NCI-H748 treated with DMSO at 0.1 percent for 48 hours (cell line): ENCODE results near the gene TSR2.
A peak's percentile ranks its signal among the peaks of the same experiment; 100 is the strongest.

ENCODE experiments used
- DNase-seq: peaks from one replicate; lab custom pipeline; 2025; lab: John Stamatoyannopoulos, UW

Gene TSR2

DNA sequence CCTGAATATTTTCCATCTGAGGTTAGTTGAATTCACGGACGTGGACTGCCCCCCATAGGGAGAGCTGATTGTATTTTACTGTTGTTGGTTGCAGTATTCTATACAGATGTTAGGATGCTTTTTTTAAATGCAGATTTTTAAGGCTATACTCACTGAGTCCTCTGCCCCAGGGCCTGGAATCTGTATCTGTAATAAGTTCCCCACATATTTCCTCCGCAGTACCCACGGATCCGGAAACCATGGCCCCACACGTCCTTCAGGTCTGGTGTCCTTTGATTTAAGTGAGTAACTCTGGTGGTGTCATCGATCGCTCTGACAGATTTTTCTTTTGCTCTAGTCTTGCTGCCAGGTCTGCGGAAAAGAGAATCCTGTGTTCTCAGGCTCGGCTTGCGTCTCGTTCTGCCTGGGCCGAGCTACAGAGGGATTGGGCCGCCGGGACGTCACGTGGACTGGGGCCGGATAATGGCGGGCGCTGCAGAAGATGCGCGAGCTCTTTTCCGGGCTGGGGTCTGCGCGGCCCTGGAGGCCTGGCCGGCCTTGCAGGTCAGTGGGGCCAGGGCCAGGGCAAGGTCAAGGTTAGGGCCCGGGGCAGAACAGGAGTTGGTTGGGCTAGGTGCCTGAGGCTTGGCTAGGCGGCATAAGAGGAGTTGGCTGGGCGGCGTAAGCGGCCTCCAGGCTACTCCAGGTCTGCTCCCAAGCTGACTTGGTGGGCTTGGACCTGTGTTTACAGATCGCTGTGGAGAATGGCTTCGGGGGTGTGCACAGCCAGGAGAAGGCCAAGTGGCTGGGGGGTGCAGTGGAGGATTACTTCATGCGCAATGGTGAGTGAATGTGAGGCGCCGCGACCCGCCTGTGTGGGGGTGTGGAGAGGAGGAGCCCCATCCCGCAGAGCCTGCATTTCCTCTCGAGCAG lies at the start of gene TSR2:
TSS of gene TSR2 (plus strand) at position 445 of the 912 bp plus-strand sequence. CDS start at position 463, 18 bp downstream.
- peak; percentile 75 for DNase-seq

DNA sequence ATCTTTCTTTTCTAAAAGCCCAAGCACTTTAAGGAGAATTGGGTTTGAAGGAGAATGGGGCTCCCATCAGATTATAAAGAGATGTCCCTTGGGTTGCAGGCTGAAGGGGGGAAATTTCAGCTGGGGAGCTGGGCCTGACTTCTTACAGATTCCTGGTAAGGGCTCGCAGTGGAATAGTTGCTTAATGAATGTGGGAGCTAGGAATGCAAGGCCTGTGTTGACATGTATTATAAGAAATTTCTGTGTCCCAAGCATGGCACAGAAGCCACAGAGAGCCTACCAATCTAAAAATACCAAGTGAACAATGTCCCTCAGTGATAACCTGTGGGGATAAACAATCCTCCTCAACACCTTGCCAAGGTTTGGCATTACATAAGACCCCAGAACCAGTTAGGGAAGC lies 43.1 kb upstream of the TSR2 start:
- no peak for DNase-seq

DNA sequence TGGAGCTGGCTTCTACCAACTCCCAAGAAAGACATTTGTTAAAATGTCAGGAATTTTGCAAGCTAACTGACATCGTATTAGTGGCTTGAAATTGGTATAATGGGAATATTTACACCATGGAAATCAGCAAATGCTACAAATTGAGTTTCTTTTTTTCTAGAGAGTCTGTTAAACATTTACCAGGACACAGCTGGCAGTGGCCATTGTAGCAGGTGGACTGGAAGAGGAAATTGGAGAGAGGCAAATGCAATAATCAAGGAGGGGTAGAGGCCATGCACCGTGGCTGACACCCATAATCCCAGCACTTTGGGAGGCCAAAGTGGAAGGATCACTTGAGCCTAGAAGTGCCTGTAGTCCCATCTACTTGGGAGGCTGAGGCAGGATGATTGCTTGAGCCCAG lies 32.9 kb upstream of the TSR2 start:
- DNase-seq: no peak

GRCh38 chrX:54411732-54412131 lies 28.5 kb upstream of the TSR2 start:
- DNase-seq: no peak

- DNase-seq: no peak
Measured at GRCh38 chrX:54413753-54414152, 26.5 kb upstream of the TSR2 start.

DNA sequence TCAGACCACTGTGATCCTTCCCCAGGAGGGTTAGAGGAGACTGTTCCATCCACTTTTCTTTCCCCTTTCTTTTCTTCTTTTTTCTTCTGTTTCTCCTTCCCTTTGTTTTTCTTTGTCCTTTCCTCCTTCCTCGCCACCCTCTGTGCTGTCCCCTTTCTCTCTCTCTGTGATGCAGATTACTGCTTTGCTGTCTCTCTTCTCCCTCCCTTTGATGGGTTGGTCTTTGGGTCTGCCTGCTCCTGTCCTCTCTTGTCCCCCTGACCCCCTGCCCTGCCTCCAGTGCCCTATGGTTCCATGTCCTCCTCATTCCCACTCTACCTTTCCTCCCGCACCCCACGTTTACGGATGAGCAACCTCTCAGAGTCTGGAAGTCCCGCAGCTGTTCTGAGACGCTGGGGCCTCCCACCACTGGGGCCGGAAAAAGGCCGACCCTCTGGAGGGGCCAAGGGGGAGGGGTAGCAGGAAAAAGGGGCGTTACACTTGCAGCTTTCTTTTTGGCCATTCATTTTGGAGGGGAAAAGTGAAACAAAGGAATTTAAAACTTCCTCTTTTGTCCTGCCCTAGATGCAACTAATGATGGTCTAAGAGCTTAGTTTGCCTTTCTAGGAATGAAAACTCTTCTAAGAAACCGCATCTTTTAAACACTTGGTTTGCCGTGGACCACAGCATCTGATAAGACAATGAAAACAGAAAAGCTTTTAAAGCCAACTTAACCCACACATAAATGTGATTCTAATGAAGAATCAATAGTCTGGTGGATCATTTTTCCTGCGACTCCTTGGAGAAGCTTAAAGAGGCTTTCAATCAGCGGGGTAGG lies 24.5 kb upstream of the TSR2 start:
- no peak for DNase-seq

DNA sequence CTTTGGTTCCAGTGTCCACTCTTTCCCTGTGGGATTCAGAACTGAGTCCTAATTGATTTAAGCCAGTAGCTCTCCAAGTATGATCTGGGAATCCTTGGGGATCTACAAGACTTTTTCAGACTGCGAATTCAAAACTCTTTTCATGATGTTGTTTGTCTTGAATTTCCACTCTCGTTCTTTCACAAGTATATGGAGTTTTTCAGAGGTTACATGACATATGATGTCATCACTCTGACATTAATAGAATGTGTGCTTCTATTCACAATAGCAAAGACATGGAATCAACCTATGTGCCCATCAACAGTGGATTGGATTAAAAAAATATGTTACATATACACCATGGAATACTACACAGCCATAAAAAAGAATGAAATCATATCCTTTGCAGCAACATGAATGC lies 23.2 kb upstream of the TSR2 start:
- DNase-seq: no peak

- DNase-seq: no peak
Measured at GRCh38 chrX:54419559-54420302, 20.5 kb upstream of the TSR2 start.

- DNase-seq: no peak
Measured at GRCh38 chrX:54422168-54422567, 18.0 kb upstream of the TSR2 start.

GRCh38 chrX:54423161-54423888 lies 16.9 kb upstream of the TSR2 start:
- DNase-seq: no peak

- DNase-seq: no peak
Measured at GRCh38 chrX:54427837-54428424, 12.3 kb upstream of the TSR2 start.

DNA sequence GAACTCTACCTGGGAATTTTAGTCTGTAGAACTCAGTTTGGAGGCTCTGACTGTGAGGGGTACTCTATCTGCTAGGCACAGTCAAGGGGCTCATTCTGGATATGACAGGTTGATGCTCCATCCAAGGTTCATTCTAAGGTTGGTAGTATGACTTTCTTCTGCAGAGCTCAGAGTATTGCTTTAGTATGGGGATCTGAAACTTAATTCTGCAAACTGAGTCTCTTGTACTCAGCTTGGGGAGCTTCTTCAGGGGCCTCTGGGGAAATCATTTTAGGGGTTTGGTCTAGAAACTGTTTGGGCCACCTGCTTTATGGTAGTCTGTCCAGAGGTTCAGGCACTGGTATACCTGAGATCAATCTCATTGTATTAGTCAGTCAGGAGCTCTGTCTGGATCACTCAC lies 9.7 kb upstream of the TSR2 start:
- no peak for DNase-seq

DNA sequence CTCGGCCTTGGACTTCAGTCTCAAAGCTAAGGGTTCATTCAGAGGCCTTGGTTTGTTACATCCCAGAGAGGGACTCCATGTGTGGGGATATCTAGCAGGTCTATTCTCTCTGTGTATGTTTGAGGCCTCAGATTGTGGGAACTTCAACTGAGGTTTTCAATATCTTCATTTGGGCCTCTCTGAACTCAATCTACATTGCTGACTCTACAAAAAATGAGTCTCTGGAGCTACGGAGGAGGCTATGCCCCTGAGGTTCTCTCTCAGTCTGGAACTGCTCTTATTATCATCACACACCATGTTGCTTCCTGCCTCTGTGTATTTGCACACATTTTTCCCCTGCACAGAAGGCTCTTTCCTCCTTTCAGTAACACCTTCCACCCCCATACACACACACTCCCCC lies 5.1 kb upstream of the TSR2 start:
- no peak for DNase-seq

DNA sequence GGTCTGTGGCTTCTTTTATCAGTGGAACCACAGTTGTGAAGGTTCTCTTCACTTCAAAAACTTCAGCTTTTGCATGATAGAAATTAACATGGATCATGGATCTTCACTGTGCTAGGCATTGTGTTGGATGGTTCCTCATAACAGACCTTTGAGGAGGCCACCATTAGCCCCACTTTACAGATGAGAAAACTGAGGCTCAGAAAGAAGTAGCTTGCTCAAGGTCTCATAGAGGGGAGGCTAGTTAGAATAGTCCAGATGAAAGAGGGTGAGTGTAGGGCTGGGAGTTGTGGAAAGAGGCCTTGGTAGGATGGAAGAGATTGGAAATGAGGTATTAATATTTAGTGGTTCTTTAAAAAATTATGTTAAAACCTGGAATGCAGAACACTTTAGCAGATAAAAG lies 2.6 kb downstream of the TSR2 start:
- no peak for DNase-seq

GRCh38 chrX:54444752-54445151 lies 4.5 kb downstream of the TSR2 start:
- no peak for DNase-seq

DNA sequence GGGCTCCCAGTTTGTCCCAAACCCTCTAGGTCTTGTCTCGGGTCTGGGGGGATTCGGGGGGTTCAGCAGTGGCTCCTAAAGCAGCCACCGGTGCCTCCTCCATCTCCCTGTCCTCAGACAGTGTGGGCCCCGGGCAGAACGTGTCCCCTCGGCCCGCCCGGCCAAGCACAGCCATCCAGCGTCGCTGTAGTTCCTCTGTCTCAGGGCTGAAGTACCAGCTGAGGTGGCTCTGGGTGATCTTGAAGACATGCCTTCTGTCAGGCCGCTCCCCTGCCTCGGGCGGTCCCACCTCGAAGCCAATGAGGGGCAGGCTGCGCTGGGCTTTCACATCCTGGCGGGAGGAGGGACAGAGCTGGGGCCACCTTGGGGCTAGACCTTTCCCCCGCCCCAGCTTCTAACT lies 5.9 kb downstream of the TSR2 start:
- DNase-seq: no peak

DNA sequence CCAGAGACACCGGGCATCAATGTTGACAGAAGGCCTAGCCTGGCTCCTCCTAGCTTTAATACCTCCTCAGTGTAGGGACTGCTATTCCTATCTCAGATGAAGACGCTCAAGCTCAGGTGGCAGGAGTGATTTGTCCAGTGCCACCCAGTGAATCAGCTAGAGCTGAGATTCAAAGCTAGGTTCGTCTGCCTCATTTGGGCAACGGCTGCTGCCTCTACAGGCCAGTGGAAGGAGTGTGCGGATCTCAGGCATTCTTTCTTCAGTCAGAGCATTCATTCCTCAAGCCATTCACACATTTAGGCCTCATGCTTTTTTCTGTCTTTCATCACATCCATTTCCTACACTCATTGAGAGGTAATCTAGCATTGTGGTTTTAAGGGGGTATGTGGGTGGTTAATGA lies 7.3 kb downstream of the TSR2 start:
- DNase-seq: no peak

- no peak for DNase-seq
Measured at GRCh38 chrX:54449929-54450328, 9.7 kb downstream of the TSR2 start.

DNA sequence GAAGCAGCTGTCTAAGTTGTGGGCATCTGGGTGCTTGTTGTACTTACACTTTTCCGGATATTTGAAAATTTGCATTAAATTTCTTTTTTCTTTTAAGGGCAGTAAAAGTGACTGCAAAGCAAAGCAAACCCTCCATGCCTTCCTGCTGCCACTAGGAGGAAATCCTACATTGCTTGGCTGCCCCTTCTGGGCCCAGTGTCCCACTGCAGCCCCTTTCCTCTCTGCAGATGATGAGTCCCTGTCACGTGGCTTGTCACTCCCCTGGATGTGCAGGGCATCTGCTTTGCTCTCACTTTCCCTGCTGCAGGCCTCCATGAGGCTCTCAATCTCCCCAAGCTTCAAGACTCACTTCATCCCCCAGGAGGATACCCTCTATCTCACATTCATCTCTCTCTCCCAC lies 12.7 kb downstream of the TSR2 start:
- no peak for DNase-seq

- DNase-seq: no peak
Measured at GRCh38 chrX:54470054-54470760, 30.0 kb downstream of the TSR2 start.
